Bronchial epithelial cell (primary cell): ENCODE data around the gene KRTAP9-7. TPM values are rescaled to one million over a fixed set of nuclear protein-coding genes. Genes with fewer than 3 reads are reported as not detected.
A peak's percentile ranks its signal among the peaks of the same experiment; 100 is the strongest.

ENCODE experiments used
- DNase-seq: peaks from one replicate; pipeline ENCODE4 v3.0.0-alpha.2; 2010; ENCODE audit warnings: low read depth
- FAIRE-seq: peaks from 2 replicates; lab custom pipeline; 2011; peaks lifted over from hg19 to GRCh38; lab: Jason Lieb, UNC
- H3K27me3 ChIP-seq: 2 replicates; pipeline ENCODE4 v1.5.1; 2011; ENCODE audit warnings: low read length; ENCODE audit not compliant: control insufficient read depth, insufficient read depth
- H3K36me3 ChIP-seq: 2 replicates; pipeline ENCODE4 v1.5.1; 2011; ENCODE audit warnings: low read length; ENCODE audit not compliant: control insufficient read depth, insufficient read depth
- H3K4me3 ChIP-seq: 2 replicates; pipeline ENCODE4 v1.5.1; 2011; ENCODE audit warnings: mild to moderate bottlenecking, low read depth, low read length, control low read depth
- total RNA-seq: library from RNA; depleted of rRNA; stranded (reverse); fragments of >200 nt; gene quantifications from 2 replicates; pipeline ENCODE4 v1.2.1, GENCODE V29; 2014
- TF ChIP-seq, protein P1 (sequence below): IDR thresholded peaks from 2 replicates; pipeline ENCODE4 v1.5.1; 2011; ENCODE audit warnings: mild to moderate bottlenecking, moderate library complexity, low read length, control low read depth, inconsistent platforms; ENCODE audit not compliant: insufficient read depth, severe bottlenecking

Gene KRTAP9-7
- total RNA-seq, 1 donor from 2014 or later, result not detected

DNA sequence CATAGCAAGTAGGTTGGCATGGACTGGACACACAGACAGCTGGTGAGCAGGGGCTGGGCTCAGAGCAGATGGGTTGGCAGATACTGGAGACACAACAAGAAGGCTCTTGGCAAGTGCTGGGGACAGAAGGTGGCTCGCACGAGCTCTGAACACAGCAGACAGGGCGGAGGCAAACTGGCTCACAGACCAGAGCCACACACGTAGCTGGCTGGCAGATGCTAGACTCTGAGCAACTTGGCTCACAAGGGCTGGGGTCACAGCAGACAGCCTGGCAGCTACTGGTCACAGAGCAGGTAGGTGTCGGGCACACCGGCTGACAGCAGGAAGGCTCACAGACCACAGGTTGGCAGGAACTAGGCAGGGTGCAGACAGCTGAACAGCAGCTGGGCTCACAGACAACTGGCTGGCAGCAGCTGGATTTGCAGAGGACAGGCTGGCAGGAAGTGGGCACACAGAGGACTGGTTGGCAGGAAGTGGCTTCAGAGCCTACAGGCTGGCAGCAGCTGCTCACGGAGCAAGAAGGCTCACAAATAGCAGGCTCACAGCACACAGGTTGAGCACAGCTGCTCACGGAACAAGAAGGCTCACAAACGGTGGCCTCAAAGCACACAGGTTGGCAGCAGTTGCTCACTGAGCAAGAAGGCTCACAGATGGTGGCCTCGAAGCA lies 32.9 kb downstream of the KRTAP9-7 start:
- DNase-seq (peak; percentile 10), FAIRE-seq (peak; percentile 72)
- TF ChIP-seq, protein P1, sequence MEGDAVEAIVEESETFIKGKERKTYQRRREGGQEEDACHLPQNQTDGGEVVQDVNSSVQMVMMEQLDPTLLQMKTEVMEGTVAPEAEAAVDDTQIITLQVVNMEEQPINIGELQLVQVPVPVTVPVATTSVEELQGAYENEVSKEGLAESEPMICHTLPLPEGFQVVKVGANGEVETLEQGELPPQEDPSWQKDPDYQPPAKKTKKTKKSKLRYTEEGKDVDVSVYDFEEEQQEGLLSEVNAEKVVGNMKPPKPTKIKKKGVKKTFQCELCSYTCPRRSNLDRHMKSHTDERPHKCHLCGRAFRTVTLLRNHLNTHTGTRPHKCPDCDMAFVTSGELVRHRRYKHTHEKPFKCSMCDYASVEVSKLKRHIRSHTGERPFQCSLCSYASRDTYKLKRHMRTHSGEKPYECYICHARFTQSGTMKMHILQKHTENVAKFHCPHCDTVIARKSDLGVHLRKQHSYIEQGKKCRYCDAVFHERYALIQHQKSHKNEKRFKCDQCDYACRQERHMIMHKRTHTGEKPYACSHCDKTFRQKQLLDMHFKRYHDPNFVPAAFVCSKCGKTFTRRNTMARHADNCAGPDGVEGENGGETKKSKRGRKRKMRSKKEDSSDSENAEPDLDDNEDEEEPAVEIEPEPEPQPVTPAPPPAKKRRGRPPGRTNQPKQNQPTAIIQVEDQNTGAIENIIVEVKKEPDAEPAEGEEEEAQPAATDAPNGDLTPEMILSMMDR, result no peak
- no peak overlapping the region for H3K4me3 ChIP-seq
- H3K36me3 ChIP-seq, result no peaks in the 10 kb centered on the region
- no peaks in the 10 kb centered on the region for H3K27me3 ChIP-seq

DNA sequence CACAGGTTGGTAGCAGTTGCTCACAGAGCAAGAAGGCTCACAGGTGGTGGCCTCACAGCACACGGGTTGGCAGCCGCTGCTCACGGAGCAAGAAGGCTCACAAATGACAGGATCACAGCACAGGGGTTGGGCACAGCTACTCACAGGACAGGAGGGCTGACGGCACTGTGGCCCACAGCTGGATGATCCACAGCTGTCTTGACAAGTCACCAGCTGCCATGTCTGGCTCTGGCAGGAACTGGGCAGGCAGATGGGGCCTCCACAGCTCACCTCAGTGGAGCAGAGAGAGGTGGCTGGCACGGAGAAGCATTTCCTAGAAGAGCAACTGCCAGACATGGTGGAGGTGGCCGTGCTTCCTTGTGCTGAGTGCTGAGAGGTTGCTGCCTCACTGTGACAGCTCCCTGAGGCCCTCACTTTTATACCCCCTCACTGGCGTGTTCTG lies 33.4 kb downstream of the KRTAP9-7 start, which contains the start of gene KRTAP16-1:
Gene KRTAP16-1, minus strand, starts transcription at position 392 of the 442 bp plus-strand sequence. Its CDS starts 56 bp downstream, at position 336.
- no peak for FAIRE-seq
- H3K4me3 ChIP-seq, result no peak within 1 kb of the TSS
- DNase-seq, result no peak
- TF ChIP-seq, protein P1, result no peak
- no peaks in the 10 kb centered on the region for H3K27me3 ChIP-seq
- no peaks in the 10 kb centered on the region for H3K36me3 ChIP-seq

DNA sequence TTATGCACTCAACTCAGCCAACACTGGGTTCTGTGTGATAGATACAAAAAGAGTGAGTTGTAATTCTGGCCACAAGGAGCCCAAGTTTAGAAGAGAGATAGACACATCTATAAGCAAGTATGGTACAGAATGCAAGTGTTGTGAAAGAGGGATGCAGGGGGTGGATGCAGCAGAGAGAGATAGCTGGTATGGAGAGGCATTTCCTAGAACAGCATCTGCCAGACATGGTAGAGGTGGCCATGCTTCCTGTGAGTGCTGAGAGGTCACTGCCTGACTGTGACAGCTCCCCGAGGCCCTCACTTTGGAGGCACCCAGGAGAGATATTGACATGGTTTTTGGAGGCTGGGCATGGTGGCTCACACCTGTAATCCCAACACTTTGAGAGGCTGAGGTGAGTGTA lies 35.6 kb downstream of the KRTAP9-7 start:
- no peaks in the 10 kb centered on the region for H3K36me3 ChIP-seq
- DNase-seq (no peak), FAIRE-seq (no peak)
- TF ChIP-seq, protein P1, result no peak
- H3K27me3 ChIP-seq, result no peaks in the 10 kb centered on the region
- no peak overlapping the region for H3K4me3 ChIP-seq

DNA sequence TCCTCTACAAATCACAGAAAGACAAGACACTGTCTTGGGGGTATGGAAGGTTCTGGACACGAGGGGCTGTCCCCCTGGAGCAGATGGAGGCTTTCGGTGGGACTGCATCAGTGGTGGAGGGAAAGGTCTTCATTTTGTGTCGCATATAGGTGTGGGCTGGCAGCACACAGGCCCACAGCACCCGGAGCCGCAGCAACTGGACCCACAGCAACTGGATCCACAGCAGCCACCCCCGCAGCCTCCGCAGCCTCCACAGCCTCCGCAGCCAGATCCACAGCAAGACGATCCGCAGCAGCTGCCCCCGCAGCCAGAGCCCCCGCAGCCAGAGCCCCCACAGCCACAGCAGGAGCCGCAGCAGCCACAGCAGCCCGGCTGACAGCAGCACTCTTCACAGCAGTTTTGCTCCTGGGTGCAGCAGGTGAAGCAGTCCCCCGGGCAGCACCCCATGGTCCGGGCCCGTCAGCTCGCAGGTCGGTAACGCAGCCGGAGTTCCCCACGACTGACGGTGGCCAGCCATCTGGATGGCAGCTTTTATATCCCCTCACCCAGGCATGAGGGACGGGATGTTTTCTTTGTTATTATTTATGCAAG lies 39.8 kb downstream of the KRTAP9-7 start, which contains the start of gene KRTAP17-1:
Gene KRTAP17-1, minus strand, starts transcription at position 507 of the 591 bp plus-strand sequence. Its CDS starts 60 bp downstream, at position 447.
- no peak for FAIRE-seq
- Histone ChIP-seq H3K4me3 (no peak within 1 kb of the TSS), H3K36me3 (no peaks in the 10 kb centered on the region), H3K27me3 (no peaks in the 10 kb centered on the region)
- DNase-seq, result no peak
- TF ChIP-seq, protein P1, result no peak

DNA sequence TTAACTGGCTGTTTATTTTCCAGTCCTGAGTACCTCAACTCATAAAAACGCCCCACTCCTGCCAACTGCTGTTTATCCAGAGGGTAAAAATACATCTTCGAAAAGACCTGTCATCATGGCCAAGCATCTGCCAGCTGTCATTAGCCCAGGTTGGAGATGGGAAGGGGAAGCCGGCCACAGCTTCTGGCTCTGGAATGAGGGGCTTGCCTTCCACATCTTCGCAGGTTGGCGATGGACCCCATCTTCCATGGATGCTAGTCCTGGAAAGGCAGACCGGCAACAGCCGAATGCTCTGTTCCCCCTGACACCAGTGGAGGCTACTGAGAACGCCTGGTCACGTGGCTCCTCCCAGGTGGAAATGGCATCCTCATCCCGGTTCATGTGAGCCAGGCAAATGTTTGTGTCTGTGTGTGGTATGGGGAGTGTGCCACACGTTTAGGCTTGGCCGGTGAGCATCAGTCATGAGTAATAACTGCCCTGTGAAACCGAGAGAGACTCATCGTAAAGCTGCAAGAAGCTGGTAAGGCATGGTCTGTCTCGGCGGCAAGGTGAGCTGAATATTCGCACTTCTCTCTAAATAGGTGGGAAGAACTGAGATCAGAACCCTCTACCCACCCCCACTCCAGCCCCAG lies 40.4 kb downstream of the KRTAP9-7 start:
- Histone ChIP-seq H3K36me3 (no peaks in the 10 kb centered on the region), H3K4me3 (no peak overlapping the region), H3K27me3 (no peaks in the 10 kb centered on the region)
- peak; percentile 35 for DNase-seq
- TF ChIP-seq, protein P1, result no peak
- no peak for FAIRE-seq
